AG04450 (cell line): ENCODE measurements around the gene FBN1. TPM values are rescaled to one million over a fixed set of nuclear protein-coding genes. Genes with fewer than 3 reads are reported as not detected.

Experiments used
- CTCF ChIA-PET: fragments of 300-600, 350-600 bp; formaldehyde crosslinking; extraction: SDS; loops from one replicate; lab custom pipeline; 2022; ENCODE audit warnings: antibody characterized with exemption, inconsistent platforms; lab: Charles Lee
- POLR2A ChIA-PET: fragments of 350-600 bp; formaldehyde crosslinking; extraction: SDS; loops from one replicate; lab custom pipeline; 2021; ENCODE audit warnings: antibody characterized with exemption, inconsistent platforms; lab: Yijun Ruan, JAX
- DNase-seq: peaks from one replicate; pipeline ENCODE4 v3.0.0-alpha.2; 2011; ENCODE audit warnings: low read depth, low spot score
- H3K27ac ChIP-seq: one replicate; pipeline ENCODE4 v1.5.1; 2012; ENCODE audit warnings: low read depth, low read length, control low read depth
- H3K27me3 ChIP-seq: one replicate; pipeline ENCODE4 v1.6.0; 2012; ENCODE audit warnings: low read length; ENCODE audit not compliant: control insufficient read depth, insufficient read depth
- H3K4me3 ChIP-seq: 2 replicates; pipeline ENCODE4 v1.5.1; 2011; ENCODE audit warnings: mild to moderate bottlenecking, low read depth, low read length, control low read depth
- H3K9me3 ChIP-seq: 2 replicates; pipeline ENCODE4 v1.5.1; 2012; ENCODE audit warnings: low read length; ENCODE audit not compliant: control insufficient read depth, insufficient read depth
- polyA plus RNA-seq: library from polyadenylated mRNA; depleted of rRNA; stranded (reverse); fragments of >200 nt; gene quantifications from 2 replicates; pipeline ENCODE4 v1.2.3, GENCODE V29; 2011
- TF ChIP-seq, protein P1 (sequence below): IDR thresholded peaks from 2 replicates; pipeline ENCODE4 v1.5.1; 2011; ENCODE audit warnings: low read depth, low read length, control low read depth, inconsistent platforms

FBN1 gene
- polyA plus RNA-seq, 1 experiment = 530 TPM

DNA sequence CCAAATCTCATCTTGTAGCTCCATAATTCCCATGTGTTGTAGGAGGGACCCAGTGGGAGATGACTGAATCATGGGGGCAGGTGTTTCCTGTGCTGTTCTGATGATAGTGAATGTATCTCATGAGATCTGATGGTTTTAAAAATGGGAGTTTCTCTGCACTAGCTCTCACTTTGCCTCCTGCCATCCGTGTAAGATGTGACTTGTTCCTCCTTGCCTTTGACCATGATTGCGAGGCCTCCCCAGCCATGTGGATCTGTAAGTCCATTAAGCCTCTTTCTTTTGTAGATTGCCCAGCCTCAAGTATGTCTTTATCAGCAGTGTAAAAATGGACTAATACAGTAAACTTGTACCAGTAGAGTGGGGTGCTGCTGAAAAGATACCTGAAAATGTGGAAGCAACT, 269.7 kb downstream of the FBN1 start:
- ChIA-PET POLR2A (no interaction called here), CTCF (interaction anchor here (1.1 to 2.8 kb wide), 3 partner anchors 17 to 24 kb away, joined by 3 to 9 read pairs (median 5); no protein-coding TSS in a partner anchor)
- no peak overlapping the region for H3K4me3 ChIP-seq
- H3K27ac ChIP-seq = no peak overlapping the region
- peaks cover 3% of the 10 kb centered on the region; the same call in 1 of the 2 replicates for H3K9me3 ChIP-seq
- TF ChIP-seq, protein P1, sequence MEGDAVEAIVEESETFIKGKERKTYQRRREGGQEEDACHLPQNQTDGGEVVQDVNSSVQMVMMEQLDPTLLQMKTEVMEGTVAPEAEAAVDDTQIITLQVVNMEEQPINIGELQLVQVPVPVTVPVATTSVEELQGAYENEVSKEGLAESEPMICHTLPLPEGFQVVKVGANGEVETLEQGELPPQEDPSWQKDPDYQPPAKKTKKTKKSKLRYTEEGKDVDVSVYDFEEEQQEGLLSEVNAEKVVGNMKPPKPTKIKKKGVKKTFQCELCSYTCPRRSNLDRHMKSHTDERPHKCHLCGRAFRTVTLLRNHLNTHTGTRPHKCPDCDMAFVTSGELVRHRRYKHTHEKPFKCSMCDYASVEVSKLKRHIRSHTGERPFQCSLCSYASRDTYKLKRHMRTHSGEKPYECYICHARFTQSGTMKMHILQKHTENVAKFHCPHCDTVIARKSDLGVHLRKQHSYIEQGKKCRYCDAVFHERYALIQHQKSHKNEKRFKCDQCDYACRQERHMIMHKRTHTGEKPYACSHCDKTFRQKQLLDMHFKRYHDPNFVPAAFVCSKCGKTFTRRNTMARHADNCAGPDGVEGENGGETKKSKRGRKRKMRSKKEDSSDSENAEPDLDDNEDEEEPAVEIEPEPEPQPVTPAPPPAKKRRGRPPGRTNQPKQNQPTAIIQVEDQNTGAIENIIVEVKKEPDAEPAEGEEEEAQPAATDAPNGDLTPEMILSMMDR = no peak
- no peaks in the 10 kb centered on the region for H3K27me3 ChIP-seq
- DNase-seq = no peak

GRCh38 chr15:48374472-48374871, 271.0 kb downstream of the FBN1 start:
- no peak overlapping the region for H3K4me3 ChIP-seq
- no peak overlapping the region for H3K27ac ChIP-seq
- DNase-seq = no peak
- no peaks in the 10 kb centered on the region for H3K27me3 ChIP-seq
- POLR2A ChIA-PET = interaction anchor here (1.5 kb wide), 1 partner anchor 11 kb away, joined by 5 read pairs; no protein-coding TSS in a partner anchor
- peaks cover 3% of the 10 kb centered on the region; the same call in 1 of the 2 replicates for H3K9me3 ChIP-seq
- TF ChIP-seq, protein P1 = no peak
- CTCF ChIA-PET = interaction anchor here (0.8 to 2.8 kb wide), 5 partner anchors 11 to 22 kb away, joined by 3 to 9 read pairs (median 5); no protein-coding TSS in a partner anchor

GRCh38 chr15:48373821-48374451, 271.6 kb downstream of the FBN1 start:
- DNase-seq = no peak
- peaks cover 3% of the 10 kb centered on the region; the same call in 1 of the 2 replicates for H3K9me3 ChIP-seq
- H3K27ac ChIP-seq = no peak overlapping the region
- no peaks in the 10 kb centered on the region for H3K27me3 ChIP-seq
- CTCF ChIA-PET = interaction anchor here (0.6 to 2.8 kb wide), 6 partner anchors 11 to 22 kb away, joined by 3 to 9 read pairs (median 4); no protein-coding TSS in a partner anchor
- TF ChIP-seq, protein P1 = no peak
- no peak overlapping the region for H3K4me3 ChIP-seq
- POLR2A ChIA-PET = interaction anchor here (1.5 kb wide), 1 partner anchor 11 kb away, joined by 5 read pairs; no protein-coding TSS in a partner anchor

- peaks cover under 1% of the 10 kb centered on the region; the same call in 1 of the 2 replicates for H3K9me3 ChIP-seq
- H3K27me3 ChIP-seq = no peaks in the 10 kb centered on the region
- CTCF ChIA-PET = interaction anchor here (0.6 to 1.0 kb wide), 3 partner anchors 20 to 29 kb away, joined by 3 read pairs; no protein-coding TSS in a partner anchor
These were observed 273.5 kb downstream of the FBN1 start for GRCh38 chr15:48371961-48372360.

More at GRCh38 chr15:48371961-48372360, 273.5 kb downstream of the FBN1 start:
- no peak overlapping the region for H3K4me3 ChIP-seq
- TF ChIP-seq, protein P1 = no peak
- no peak overlapping the region for H3K27ac ChIP-seq
- POLR2A ChIA-PET = no interaction called here
- DNase-seq = no peak
